ENCODE data around the gene G3BP1. TPM values are rescaled to one million over a fixed set of nuclear protein-coding genes. Genes with fewer than 3 reads are reported as not detected.
A peak's percentile ranks its signal among the peaks of the same experiment; 100 is the strongest.

Gene G3BP1
- total and polyA plus RNA-seq, 4 donors = 26.9 to 144 (median 62.7) TPM

- DNase-seq (ENCODE audit: low spot score) = peak; percentile 63
- H3K27me3 ChIP-seq (ENCODE audit: control insufficient read depth in 4 of 4, insufficient read depth in 4 of 4, low read length in 3 of 4) = no peaks in the 10 kb centered on the region
- peak overlapping the region; percentile 90 to 97 (median 94) for H3K4me3 ChIP-seq (ENCODE audit: low read depth in 1 of 3, low read length in 3 of 3)
- peaks cover 7 to 45% (median 28%) of the 10 kb centered on the region in 4 donors for H3K4me1 ChIP-seq (ENCODE audit: control insufficient read depth in 4 of 4, insufficient read depth in 4 of 4, low read length in 3 of 4)
- H3K9ac ChIP-seq (ENCODE audit: low read depth in 1 of 2, low read length in 2 of 2) = peak overlapping the region; percentile 51 to 83
- no peaks in the 10 kb centered on the region for H3K36me3 ChIP-seq (ENCODE audit: control insufficient read depth in 4 of 4, insufficient read depth in 3 of 4, low read depth in 1 of 4, low read length in 3 of 4)
- H3K27ac ChIP-seq (ENCODE audit: low read depth in 1 of 2, low read length in 2 of 2) = peak overlapping the region; percentile 79 to 96
- under 1% methylated on average over 87 of the region's 87 CpGs for WGBS
- H3K9me3 ChIP-seq (ENCODE audit: control insufficient read depth in 4 of 4, low read length in 3 of 4) = no peaks in the 10 kb centered on the region
- TF ChIP-seq HNF4A (conservative IDR thresholded peaks at IDR 0.05) (peak in 1 of 2 donors; percentile 20), FOXA1 (IDR thresholded peaks at IDR 0.05) (no peak), RXRA (IDR thresholded peaks at IDR 0.05) (peak in 1 of 2 donors; percentile 9), GABPA (IDR thresholded peaks at IDR 0.05 in 1 of 2, conservative IDR thresholded peaks at IDR 0.05 in 1 of 2) (no peak), TAF1 (conservative IDR thresholded peaks at IDR 0.05) (no peak)
These were observed 483 bp downstream of the G3BP1 start for GRCh38 chr5:151772029-151772845.

DNA sequence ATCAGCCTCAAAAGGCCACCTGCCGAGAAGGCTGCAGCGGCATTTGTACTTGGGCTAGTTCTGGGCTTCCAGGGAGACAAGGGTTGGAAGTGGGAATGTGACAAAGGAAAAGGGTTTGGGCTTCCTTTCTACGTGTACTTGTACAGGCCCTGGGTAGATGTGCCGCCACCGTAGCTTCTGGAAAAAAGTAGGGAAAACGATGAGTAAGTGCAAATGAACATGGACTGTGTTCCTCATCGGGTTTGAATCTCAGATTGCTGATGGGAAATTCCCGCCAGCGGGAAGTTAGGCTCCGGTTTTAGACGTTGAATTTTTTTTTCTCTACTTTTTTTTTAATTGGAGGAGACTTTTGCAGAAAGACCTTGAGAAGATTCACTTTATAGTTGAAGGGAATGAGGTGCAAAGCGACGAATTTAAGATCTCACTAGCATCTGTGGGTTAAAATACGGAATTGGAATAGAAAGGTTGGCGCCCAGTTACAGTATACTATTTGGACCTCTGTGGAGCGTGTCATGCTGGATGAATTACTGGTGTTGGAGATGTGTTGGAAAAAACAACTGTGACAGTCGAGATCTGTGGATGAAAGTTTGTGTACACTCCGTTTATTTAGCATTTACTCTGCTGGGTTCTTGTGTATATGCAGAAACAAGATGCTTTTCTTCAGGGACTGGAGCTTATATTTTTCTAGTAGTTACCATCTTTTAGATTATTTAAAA is 1.2 kb downstream of the G3BP1 start:
- peaks cover 0 to 6% (median 0%) of the 10 kb centered on the region in 4 donors for H3K36me3 ChIP-seq (ENCODE audit: control insufficient read depth in 4 of 4, insufficient read depth in 3 of 4, low read depth in 1 of 4, low read length in 3 of 4)
- WGBS = 2% methylated on average over 18 of the region's 18 CpGs
- H3K9me3 ChIP-seq (ENCODE audit: control insufficient read depth in 4 of 4, low read length in 3 of 4) = no peaks in the 10 kb centered on the region
- H3K27me3 ChIP-seq (ENCODE audit: control insufficient read depth in 4 of 4, insufficient read depth in 4 of 4, low read length in 3 of 4) = no peaks in the 10 kb centered on the region
- peak overlapping the region; percentile 51 to 83 for H3K9ac ChIP-seq (ENCODE audit: low read depth in 1 of 2, low read length in 2 of 2)
- TF ChIP-seq HNF4A (conservative IDR thresholded peaks at IDR 0.05) = peak in 1 of 2 donors; percentile 30
- TF ChIP-seq RAD21 (IDR thresholded peaks at IDR 0.05) = no peak
- peaks cover 9 to 51% (median 31%) of the 10 kb centered on the region in 4 donors for H3K4me1 ChIP-seq (ENCODE audit: control insufficient read depth in 4 of 4, insufficient read depth in 4 of 4, low read length in 3 of 4)
- peak overlapping the region; percentile 90 to 97 (median 94) for H3K4me3 ChIP-seq (ENCODE audit: low read depth in 1 of 3, low read length in 3 of 3)
- peak overlapping the region; percentile 79 to 96 for H3K27ac ChIP-seq (ENCODE audit: low read depth in 1 of 2, low read length in 2 of 2)
- no peak for DNase-seq (ENCODE audit: low spot score)

GRCh38 chr5:151773951-151774350 is 2.2 kb downstream of the G3BP1 start:
- peaks cover 9 to 57% (median 33%) of the 10 kb centered on the region in 4 donors for H3K4me1 ChIP-seq (ENCODE audit: control insufficient read depth in 4 of 4, insufficient read depth in 4 of 4, low read length in 3 of 4)
- H3K27me3 ChIP-seq (ENCODE audit: control insufficient read depth in 4 of 4, insufficient read depth in 4 of 4, low read length in 3 of 4) = no peaks in the 10 kb centered on the region
- no peak for TF ChIP-seq FOXA2 (IDR thresholded peaks at IDR 0.05)
- TF ChIP-seq SP1 (IDR thresholded peaks at IDR 0.05) = peak; percentile 31
- peak; percentile 52 to 58 for TF ChIP-seq HNF4A (conservative IDR thresholded peaks at IDR 0.05)
- TF ChIP-seq RXRA (IDR thresholded peaks at IDR 0.05) = no peak
- no peak for TF ChIP-seq GABPA (IDR thresholded peaks at IDR 0.05 in 1 of 2, conservative IDR thresholded peaks at IDR 0.05 in 1 of 2)
- no peak for TF ChIP-seq HNF4G (IDR thresholded peaks at IDR 0.05)
- TF ChIP-seq, protein P1, sequence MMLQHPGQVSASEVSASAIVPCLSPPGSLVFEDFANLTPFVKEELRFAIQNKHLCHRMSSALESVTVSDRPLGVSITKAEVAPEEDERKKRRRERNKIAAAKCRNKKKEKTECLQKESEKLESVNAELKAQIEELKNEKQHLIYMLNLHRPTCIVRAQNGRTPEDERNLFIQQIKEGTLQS (IDR thresholded peaks at IDR 0.05) = no peak
- TF ChIP-seq RAD21 (IDR thresholded peaks at IDR 0.05) = no peak
- TF ChIP-seq, protein P2, sequence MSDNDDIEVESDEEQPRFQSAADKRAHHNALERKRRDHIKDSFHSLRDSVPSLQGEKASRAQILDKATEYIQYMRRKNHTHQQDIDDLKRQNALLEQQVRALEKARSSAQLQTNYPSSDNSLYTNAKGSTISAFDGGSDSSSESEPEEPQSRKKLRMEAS (IDR thresholded peaks at IDR 0.05) = no peak
- TF ChIP-seq, protein P3, sequence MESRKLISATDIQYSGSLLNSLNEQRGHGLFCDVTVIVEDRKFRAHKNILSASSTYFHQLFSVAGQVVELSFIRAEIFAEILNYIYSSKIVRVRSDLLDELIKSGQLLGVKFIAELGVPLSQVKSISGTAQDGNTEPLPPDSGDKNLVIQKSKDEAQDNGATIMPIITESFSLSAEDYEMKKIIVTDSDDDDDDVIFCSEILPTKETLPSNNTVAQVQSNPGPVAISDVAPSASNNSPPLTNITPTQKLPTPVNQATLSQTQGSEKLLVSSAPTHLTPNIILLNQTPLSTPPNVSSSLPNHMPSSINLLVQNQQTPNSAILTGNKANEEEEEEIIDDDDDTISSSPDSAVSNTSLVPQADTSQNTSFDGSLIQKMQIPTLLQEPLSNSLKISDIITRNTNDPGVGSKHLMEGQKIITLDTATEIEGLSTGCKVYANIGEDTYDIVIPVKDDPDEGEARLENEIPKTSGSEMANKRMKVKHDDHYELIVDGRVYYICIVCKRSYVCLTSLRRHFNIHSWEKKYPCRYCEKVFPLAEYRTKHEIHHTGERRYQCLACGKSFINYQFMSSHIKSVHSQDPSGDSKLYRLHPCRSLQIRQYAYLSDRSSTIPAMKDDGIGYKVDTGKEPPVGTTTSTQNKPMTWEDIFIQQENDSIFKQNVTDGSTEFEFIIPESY (IDR thresholded peaks at IDR 0.05) = no peak
- no peak for TF ChIP-seq JUND (IDR thresholded peaks at IDR 0.05)
- TF ChIP-seq TAF1 (conservative IDR thresholded peaks at IDR 0.05) = no peak
- TF ChIP-seq CTCF (IDR thresholded peaks at IDR 0.05; ENCODE audit: low read depth, low read length, missing input control) = no peak
- TF ChIP-seq REST (IDR thresholded peaks at IDR 0.05) = no peak
- TF ChIP-seq EGR1 (IDR thresholded peaks at IDR 0.05; ENCODE audit: low read depth in 2 of 2) = no peak
- TF ChIP-seq FOXA1 (IDR thresholded peaks at IDR 0.05) = no peak
- no peak for TF ChIP-seq NR2F2 (IDR thresholded peaks at IDR 0.05)
- no peak for TF ChIP-seq YY1 (IDR thresholded peaks at IDR 0.05)
- H3K4me3 ChIP-seq (ENCODE audit: low read depth in 1 of 3, low read length in 3 of 3) = peak overlapping the region in 2 of 3 donors; percentile 94 to 97
- no peaks in the 10 kb centered on the region for H3K9me3 ChIP-seq (ENCODE audit: control insufficient read depth in 4 of 4, low read length in 3 of 4)
- peaks cover 0 to 7% (median 0%) of the 10 kb centered on the region in 4 donors for H3K36me3 ChIP-seq (ENCODE audit: control insufficient read depth in 4 of 4, insufficient read depth in 3 of 4, low read depth in 1 of 4, low read length in 3 of 4)
- 2% methylated on average over 3 of the region's 3 CpGs for WGBS
- peak overlapping the region in 1 of 2 donors; percentile 83 for H3K9ac ChIP-seq (ENCODE audit: low read depth in 1 of 2, low read length in 2 of 2)
- peak overlapping the region; percentile 2 to 96 for H3K27ac ChIP-seq (ENCODE audit: low read depth in 1 of 2, low read length in 2 of 2)
- DNase-seq (ENCODE audit: low spot score) = no peak
